ENCODE measurements around the gene EPB41L2.

The EPB41L2 gene

GRCh38 chr6:130839379-130839778, 223.7 kb downstream of the EPB41L2 start:
- Histone ChIP-seq H3K4me3 (IDR thresholded peaks at IDR 0.05; ENCODE audit: insufficient read depth, low read depth, low read length) (no peak overlapping the region), H4K20me1 (ENCODE audit: insufficient read depth) (no peaks in the 10 kb centered on the region), H3K27me3 (ENCODE audit: insufficient read depth, low read depth) (no peaks in the 10 kb centered on the region), H3K36me3 (ENCODE audit: insufficient read depth) (no peaks in the 10 kb centered on the region), H2AFZ (ENCODE audit: low read depth) (no peak overlapping the region), H3K4me1 (ENCODE audit: low read depth, poor library complexity, severe bottlenecking) (peaks cover 8% of the 10 kb centered on the region), H3K27ac (no peak overlapping the region), H3K4me2 (no peak overlapping the region), H3K79me2 (ENCODE audit: insufficient read depth, low read depth) (no peaks in the 10 kb centered on the region), H3K9ac (no peak overlapping the region)
- no peak for TF ChIP-seq CTCF (conservative IDR thresholded peaks at IDR 0.05; ENCODE audit: low read depth, low read length)

GRCh38 chr6:130838951-130839350, 224.1 kb downstream of the EPB41L2 start:
- H3K36me3 ChIP-seq (ENCODE audit: insufficient read depth), result no peaks in the 10 kb centered on the region

GRCh38 chr6:130838250-130838860, 224.7 kb downstream of the EPB41L2 start:
- Histone ChIP-seq H3K79me2 (ENCODE audit: insufficient read depth, low read depth) (no peaks in the 10 kb centered on the region), H3K4me1 (ENCODE audit: low read depth, poor library complexity, severe bottlenecking) (peaks cover 6% of the 10 kb centered on the region), H3K27me3 (ENCODE audit: insufficient read depth, low read depth) (no peaks in the 10 kb centered on the region), H2AFZ (ENCODE audit: low read depth) (no peak overlapping the region), H3K4me2 (no peak overlapping the region), H3K36me3 (ENCODE audit: insufficient read depth) (no peaks in the 10 kb centered on the region), H3K27ac (no peak overlapping the region), H3K4me3 (IDR thresholded peaks at IDR 0.05; ENCODE audit: insufficient read depth, low read depth, low read length) (no peak overlapping the region), H3K9ac (no peak overlapping the region), H4K20me1 (ENCODE audit: insufficient read depth) (no peaks in the 10 kb centered on the region)
- no peak for TF ChIP-seq CTCF (conservative IDR thresholded peaks at IDR 0.05; ENCODE audit: low read depth, low read length)

More at GRCh38 chr6:130838951-130839350, 224.1 kb downstream of the EPB41L2 start:
- H3K9ac ChIP-seq, result no peak overlapping the region
- H3K4me2 ChIP-seq, result no peak overlapping the region
- no peaks in the 10 kb centered on the region for H3K79me2 ChIP-seq (ENCODE audit: insufficient read depth, low read depth)
- no peaks in the 10 kb centered on the region for H3K27me3 ChIP-seq (ENCODE audit: insufficient read depth, low read depth)
- H3K4me1 ChIP-seq (ENCODE audit: low read depth, poor library complexity, severe bottlenecking), result peaks cover 8% of the 10 kb centered on the region
- H3K4me3 ChIP-seq (IDR thresholded peaks at IDR 0.05; ENCODE audit: insufficient read depth, low read depth, low read length), result no peak overlapping the region
- no peak for TF ChIP-seq CTCF (conservative IDR thresholded peaks at IDR 0.05; ENCODE audit: low read depth, low read length)
- H2AFZ ChIP-seq (ENCODE audit: low read depth), result no peak overlapping the region
- no peaks in the 10 kb centered on the region for H4K20me1 ChIP-seq (ENCODE audit: insufficient read depth)
- no peak overlapping the region for H3K27ac ChIP-seq

GRCh38 chr6:130837067-130837466, 226.0 kb downstream of the EPB41L2 start:
- Histone ChIP-seq H3K27ac (no peak overlapping the region), H4K20me1 (ENCODE audit: insufficient read depth) (no peaks in the 10 kb centered on the region), H3K4me3 (IDR thresholded peaks at IDR 0.05; ENCODE audit: insufficient read depth, low read depth, low read length) (no peak overlapping the region), H3K4me2 (no peak overlapping the region), H3K79me2 (ENCODE audit: insufficient read depth, low read depth) (no peaks in the 10 kb centered on the region), H3K9ac (no peak overlapping the region), H3K4me1 (ENCODE audit: low read depth, poor library complexity, severe bottlenecking) (peaks cover 3% of the 10 kb centered on the region), H3K36me3 (ENCODE audit: insufficient read depth) (no peaks in the 10 kb centered on the region), H3K27me3 (ENCODE audit: insufficient read depth, low read depth) (no peaks in the 10 kb centered on the region), H2AFZ (ENCODE audit: low read depth) (no peak overlapping the region)
- no peak for TF ChIP-seq CTCF (conservative IDR thresholded peaks at IDR 0.05; ENCODE audit: low read depth, low read length)

Data from KMS-11 (cell line).